ENCODE results near the gene TSC22D4. TPM values are rescaled to one million over a fixed set of nuclear protein-coding genes. Genes with fewer than 3 reads are reported as not detected.

The TSC22D4 gene
- polyA plus RNA-seq, 2 of the 4 experiments (the other 2 are of a cell fraction): 7.9 to 28.9 TPM

GRCh38 chr7:100489824-100490223 lies 10.8 kb upstream of the TSC22D4 start:
- H3K27ac ChIP-seq: no peak overlapping the region
- TF ChIP-seq HOXA7 (CRISPR knock-in tag; IDR thresholded peaks at IDR 0.05) (no peak), HES2 (IDR thresholded peaks at IDR 0.05) (no peak), PHF8 (IDR thresholded peaks at IDR 0.05; ENCODE audit: borderline replicate concordance, low read depth) (no peak), JUN (IDR thresholded peaks at IDR 0.05) (no peak)
- H3K4me3 ChIP-seq: no peak overlapping the region
- FAIRE-seq: no peak
- ChIA-PET CTCF (interaction anchor here (0.6 to 3.9 kb wide), 9 partner anchors 9 to 70 kb away, joined by 3 to 22 read pairs (median 4); no protein-coding TSS in a partner anchor), POLR2A (interaction anchor here (0.9 kb wide), 1 partner anchor 96 kb away, joined by 3 read pairs; the partner anchor contains the start of gene FBXO24)
- 69% methylated on average over 9 of the region's 9 CpGs for whole genome bisulfite sequencing (ENCODE audit: missing lambda C conversion rate)
- ATAC-seq: peak; percentile 41 to 72
- H3K4me1 ChIP-seq: peaks cover 23% of the 10 kb centered on the region
- DNase-seq (ENCODE audit: low read depth in 1 of 2, low spot score in 1 of 2): peak; percentile 86 to 87
- no peak overlapping the region for H3K4me2 ChIP-seq
- no peaks in the 10 kb centered on the region for H3K9me3 ChIP-seq

DNA sequence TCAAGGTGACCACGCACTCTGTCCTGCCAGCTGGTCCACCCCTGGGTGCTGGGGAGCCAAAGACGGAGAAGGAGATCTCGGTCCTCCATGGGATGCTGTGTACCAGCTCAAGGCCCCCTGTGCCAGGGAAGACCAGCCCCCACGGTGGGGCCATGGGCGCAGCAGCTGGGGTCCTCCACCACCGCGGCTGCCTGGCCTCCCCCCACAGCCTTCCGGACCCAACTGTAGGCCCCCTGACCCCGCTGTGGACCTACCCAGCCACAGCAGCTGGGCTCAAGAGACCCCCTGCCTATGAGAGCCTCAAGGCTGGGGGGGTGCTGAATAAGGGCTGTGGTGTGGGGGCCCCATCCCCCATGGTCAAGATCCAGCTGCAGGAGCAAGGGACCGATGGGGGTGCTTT lies 10.1 kb upstream of the TSC22D4 start:
- no peak for DNase-seq (ENCODE audit: low read depth in 1 of 2, low spot score in 1 of 2)
- CTCF ChIA-PET: interaction anchor here (0.7 to 3.9 kb wide), 8 partner anchors 10 to 71 kb away, joined by 3 to 22 read pairs (median 4); no protein-coding TSS in a partner anchor

GRCh38 chr7:100488333-100489095 lies 9.5 kb upstream of the TSC22D4 start:
- Histone ChIP-seq H3K4me3 (no peak overlapping the region), H3K27ac (no peak overlapping the region), H3K4me2 (no peak overlapping the region), H3K9me3 (no peaks in the 10 kb centered on the region), H3K4me1 (peaks cover 33% of the 10 kb centered on the region)
- ATAC-seq: no peak
- WGBS (ENCODE audit: missing lambda C conversion rate): 90% methylated on average over 28 of the region's 44 CpGs
- DNase-seq (ENCODE audit: low read depth in 1 of 2, low spot score in 1 of 2): no peak
- CTCF ChIA-PET: interaction anchor here (1.3 to 3.9 kb wide), 6 partner anchors 14 to 75 kb away, joined by 4 to 22 read pairs (median 9); no protein-coding TSS in a partner anchor
- no peak for FAIRE-seq
- POLR2A ChIA-PET: no interaction called here
- no peak for TF ChIP-seq RAD21 (conservative IDR thresholded peaks at IDR 0.05 in 1 of 2, IDR thresholded peaks at IDR 0.05 in 1 of 2)
- no peak for TF ChIP-seq RARB (CRISPR knock-in tag; IDR thresholded peaks at IDR 0.05)
- no peak for TF ChIP-seq CBX2 (IDR thresholded peaks at IDR 0.05; ENCODE audit: borderline replicate concordance, low read depth)
- TF ChIP-seq, protein P1, sequence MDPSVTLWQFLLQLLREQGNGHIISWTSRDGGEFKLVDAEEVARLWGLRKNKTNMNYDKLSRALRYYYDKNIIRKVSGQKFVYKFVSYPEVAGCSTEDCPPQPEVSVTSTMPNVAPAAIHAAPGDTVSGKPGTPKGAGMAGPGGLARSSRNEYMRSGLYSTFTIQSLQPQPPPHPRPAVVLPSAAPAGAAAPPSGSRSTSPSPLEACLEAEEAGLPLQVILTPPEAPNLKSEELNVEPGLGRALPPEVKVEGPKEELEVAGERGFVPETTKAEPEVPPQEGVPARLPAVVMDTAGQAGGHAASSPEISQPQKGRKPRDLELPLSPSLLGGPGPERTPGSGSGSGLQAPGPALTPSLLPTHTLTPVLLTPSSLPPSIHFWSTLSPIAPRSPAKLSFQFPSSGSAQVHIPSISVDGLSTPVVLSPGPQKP (IDR thresholded peaks at IDR 0.05; ENCODE audit: low read depth, low read length): no peak
- no peak for TF ChIP-seq SREBF2 (IDR thresholded peaks at IDR 0.05)
- no peak for TF ChIP-seq HOXA7 (CRISPR knock-in tag; IDR thresholded peaks at IDR 0.05)
- TF ChIP-seq GATA3 (IDR thresholded peaks at IDR 0.05; ENCODE audit: borderline replicate concordance): no peak
- TF ChIP-seq MAFK (IDR thresholded peaks at IDR 0.05; ENCODE audit: partially characterized antibody): no peak
- no peak for TF ChIP-seq ESRRA (IDR thresholded peaks at IDR 0.05; ENCODE audit: borderline replicate concordance, low read length)
- no peak for TF ChIP-seq KDM1A (IDR thresholded peaks at IDR 0.05; ENCODE audit: low read depth)
- no peak for TF ChIP-seq FOXS1 (CRISPR knock-in tag; IDR thresholded peaks at IDR 0.05)
- TF ChIP-seq ZNF302 (CRISPR knock-in tag; IDR thresholded peaks at IDR 0.05): no peak
- TF ChIP-seq POLR2AphosphoS2 (conservative IDR thresholded peaks at IDR 0.05; ENCODE audit: low read length): no peak
- no peak for TF ChIP-seq CHD4 (IDR thresholded peaks at IDR 0.05; ENCODE audit: borderline replicate concordance)

More for the DNA sequence above, 10.1 kb upstream of the TSC22D4 start:
- no peaks in the 10 kb centered on the region for H3K9me3 ChIP-seq
- H3K4me2 ChIP-seq: no peak overlapping the region
- no peak overlapping the region for H3K27ac ChIP-seq
- WGBS (ENCODE audit: missing lambda C conversion rate): 76% methylated on average over 3 of the region's 10 CpGs
- ATAC-seq: no peak
- POLR2A ChIA-PET: no interaction called here
- no peak overlapping the region for H3K4me3 ChIP-seq
- peaks cover 30% of the 10 kb centered on the region for H3K4me1 ChIP-seq
- no peak for FAIRE-seq
- TF ChIP-seq RARB (CRISPR knock-in tag; IDR thresholded peaks at IDR 0.05) (no peak), KDM5A (IDR thresholded peaks at IDR 0.05) (no peak), JUN (IDR thresholded peaks at IDR 0.05) (no peak), RAD21 (conservative IDR thresholded peaks at IDR 0.05 in 1 of 2, IDR thresholded peaks at IDR 0.05 in 1 of 2) (no peak), E2F6 (IDR thresholded peaks at IDR 0.05; ENCODE audit: borderline replicate concordance, low read depth) (no peak)
- TF ChIP-seq, protein P2, sequence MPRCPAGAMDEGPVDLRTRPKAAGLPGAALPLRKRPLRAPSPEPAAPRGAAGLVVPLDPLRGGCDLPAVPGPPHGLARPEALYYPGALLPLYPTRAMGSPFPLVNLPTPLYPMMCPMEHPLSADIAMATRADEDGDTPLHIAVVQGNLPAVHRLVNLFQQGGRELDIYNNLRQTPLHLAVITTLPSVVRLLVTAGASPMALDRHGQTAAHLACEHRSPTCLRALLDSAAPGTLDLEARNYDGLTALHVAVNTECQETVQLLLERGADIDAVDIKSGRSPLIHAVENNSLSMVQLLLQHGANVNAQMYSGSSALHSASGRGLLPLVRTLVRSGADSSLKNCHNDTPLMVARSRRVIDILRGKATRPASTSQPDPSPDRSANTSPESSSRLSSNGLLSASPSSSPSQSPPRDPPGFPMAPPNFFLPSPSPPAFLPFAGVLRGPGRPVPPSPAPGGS (IDR thresholded peaks at IDR 0.05): no peak

All from A549 (cell line).